ENCODE measurements around the gene PASK. TPM values are rescaled to one million over a fixed set of nuclear protein-coding genes. Genes with fewer than 3 reads are reported as not detected.

PASK gene
- polyA plus RNA-seq, 1 donor from 2014 or later: 26.0 TPM

- no peaks in the 10 kb centered on the region for H3K9me2 ChIP-seq (ENCODE audit: insufficient read depth, low read length)
- H3K36me3 ChIP-seq (ENCODE audit: insufficient read depth, low read length): no peaks in the 10 kb centered on the region
- no peak overlapping the region for H3K4me2 ChIP-seq (ENCODE audit: low read length)
- TF ChIP-seq REST (IDR thresholded peaks at IDR 0.05; ENCODE audit: borderline replicate concordance): no peak
- no peak for TF ChIP-seq RAD21 (conservative IDR thresholded peaks at IDR 0.05)
- no peak for TF ChIP-seq EP300 (conservative IDR thresholded peaks at IDR 0.05; ENCODE audit: poor library complexity, severe bottlenecking)
- no peak for TF ChIP-seq MXI1 (conservative IDR thresholded peaks at IDR 0.05; ENCODE audit: poor library complexity, severe bottlenecking)
- no peak for TF ChIP-seq EZH2 (IDR thresholded peaks at IDR 0.05; ENCODE audit: borderline replicate concordance, insufficient read depth, low read length, poor library complexity, severe bottlenecking)
- no peaks in the 10 kb centered on the region for H4K20me1 ChIP-seq (ENCODE audit: insufficient read depth)
- no peaks in the 10 kb centered on the region for H3F3A ChIP-seq (ENCODE audit: insufficient read depth, low read length, poor library complexity, severe bottlenecking)
- H3K4me3 ChIP-seq (ENCODE audit: low read length): no peak overlapping the region
- no peaks in the 10 kb centered on the region for H3K79me2 ChIP-seq (replicated peaks; ENCODE audit: insufficient read depth, low read length)
- no peak overlapping the region for H3K27ac ChIP-seq (ENCODE audit: low read length)
- H3K27me3 ChIP-seq (ENCODE audit: insufficient read depth, low read depth, low read length): no peaks in the 10 kb centered on the region
- H2AFZ ChIP-seq (ENCODE audit: low read depth, low read length): no peak overlapping the region
- H3K9ac ChIP-seq (ENCODE audit: low read length): no peak overlapping the region
- no peaks in the 10 kb centered on the region for H3K9me3 ChIP-seq (ENCODE audit: low read length)
These were observed 75.9 kb downstream of the PASK start for GRCh38 chr2:241073166-241074064.

- Histone ChIP-seq H3F3A (ENCODE audit: insufficient read depth, low read length, poor library complexity, severe bottlenecking) (no peaks in the 10 kb centered on the region), H2AFZ (ENCODE audit: low read depth, low read length) (no peak overlapping the region), H3K4me3 (ENCODE audit: low read length) (no peak overlapping the region), H3K9me2 (ENCODE audit: insufficient read depth, low read length) (no peaks in the 10 kb centered on the region), H3K36me3 (ENCODE audit: insufficient read depth, low read length) (no peaks in the 10 kb centered on the region), H3K9ac (ENCODE audit: low read length) (no peak overlapping the region), H3K4me2 (ENCODE audit: low read length) (no peak overlapping the region), H3K27ac (ENCODE audit: low read length) (no peak overlapping the region), H4K20me1 (ENCODE audit: insufficient read depth) (no peaks in the 10 kb centered on the region), H3K27me3 (ENCODE audit: insufficient read depth, low read depth, low read length) (no peaks in the 10 kb centered on the region), H3K9me3 (ENCODE audit: low read length) (no peaks in the 10 kb centered on the region), H3K79me2 (replicated peaks; ENCODE audit: insufficient read depth, low read length) (no peaks in the 10 kb centered on the region)
- TF ChIP-seq MXI1 (conservative IDR thresholded peaks at IDR 0.05; ENCODE audit: poor library complexity, severe bottlenecking): no peak
- no peak for TF ChIP-seq EZH2 (IDR thresholded peaks at IDR 0.05; ENCODE audit: borderline replicate concordance, insufficient read depth, low read length, poor library complexity, severe bottlenecking)
- TF ChIP-seq EP300 (conservative IDR thresholded peaks at IDR 0.05; ENCODE audit: poor library complexity, severe bottlenecking): no peak
- no peak for TF ChIP-seq POLR2AphosphoS5 (IDR thresholded peaks at IDR 0.05)
- no peak for TF ChIP-seq TAF1 (IDR thresholded peaks at IDR 0.05; ENCODE audit: low read depth)
- TF ChIP-seq RAD21 (conservative IDR thresholded peaks at IDR 0.05): no peak
- TF ChIP-seq REST (IDR thresholded peaks at IDR 0.05; ENCODE audit: borderline replicate concordance): no peak
- no peak for TF ChIP-seq CTCF (IDR thresholded peaks at IDR 0.05; ENCODE audit: poor library complexity, severe bottlenecking)
- TF ChIP-seq SMC3 (conservative IDR thresholded peaks at IDR 0.05; ENCODE audit: poor library complexity): no peak
These were observed 76.6 kb downstream of the PASK start for GRCh38 chr2:241072553-241073165.
